B cell (primary cell): ENCODE measurements around the gene CDK8.

Source experiments
- EZH2 ChIP-seq: IDR thresholded peaks from 2 replicates; pipeline ENCODE4 v1.6.1; 2012; ENCODE audit warnings: borderline replicate concordance, low read depth, mild to moderate bottlenecking, moderate library complexity, low read length; ENCODE audit not compliant: insufficient read depth, poor library complexity, severe bottlenecking
- TF ChIP-seq, protein P1 (sequence below): fragments of 200-600 bp; IDR thresholded peaks from one replicate; pipeline ENCODE4 v1.8.0; 2022; ENCODE audit warnings: antibody characterized with exemption, mild to moderate bottlenecking

DNA sequence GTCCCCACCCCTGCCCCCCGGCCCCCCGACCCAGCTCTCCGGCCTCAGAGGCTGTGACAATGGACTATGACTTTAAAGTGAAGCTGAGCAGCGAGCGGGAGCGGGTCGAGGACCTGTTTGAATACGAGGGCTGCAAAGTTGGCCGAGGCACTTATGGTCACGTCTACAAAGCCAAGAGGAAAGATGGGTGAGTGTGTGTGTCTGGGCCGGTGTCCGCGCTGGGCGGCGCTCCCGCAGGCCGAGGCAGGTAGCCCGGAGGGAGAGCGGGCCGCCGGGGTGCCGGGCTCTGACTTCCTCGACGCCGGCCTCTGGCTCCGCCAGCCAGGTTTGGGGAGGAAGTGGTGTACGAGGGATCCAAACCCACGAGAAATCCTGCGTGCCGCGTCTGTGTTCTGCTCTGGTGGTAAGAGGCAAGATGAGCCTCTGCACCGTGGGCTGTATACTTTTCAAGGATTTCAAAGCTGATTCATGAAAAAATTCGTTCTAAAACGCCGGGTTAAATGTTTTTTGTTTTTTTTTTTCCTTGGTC lies 718 bp downstream of the CDK8 start:
- TF ChIP-seq, protein P1, sequence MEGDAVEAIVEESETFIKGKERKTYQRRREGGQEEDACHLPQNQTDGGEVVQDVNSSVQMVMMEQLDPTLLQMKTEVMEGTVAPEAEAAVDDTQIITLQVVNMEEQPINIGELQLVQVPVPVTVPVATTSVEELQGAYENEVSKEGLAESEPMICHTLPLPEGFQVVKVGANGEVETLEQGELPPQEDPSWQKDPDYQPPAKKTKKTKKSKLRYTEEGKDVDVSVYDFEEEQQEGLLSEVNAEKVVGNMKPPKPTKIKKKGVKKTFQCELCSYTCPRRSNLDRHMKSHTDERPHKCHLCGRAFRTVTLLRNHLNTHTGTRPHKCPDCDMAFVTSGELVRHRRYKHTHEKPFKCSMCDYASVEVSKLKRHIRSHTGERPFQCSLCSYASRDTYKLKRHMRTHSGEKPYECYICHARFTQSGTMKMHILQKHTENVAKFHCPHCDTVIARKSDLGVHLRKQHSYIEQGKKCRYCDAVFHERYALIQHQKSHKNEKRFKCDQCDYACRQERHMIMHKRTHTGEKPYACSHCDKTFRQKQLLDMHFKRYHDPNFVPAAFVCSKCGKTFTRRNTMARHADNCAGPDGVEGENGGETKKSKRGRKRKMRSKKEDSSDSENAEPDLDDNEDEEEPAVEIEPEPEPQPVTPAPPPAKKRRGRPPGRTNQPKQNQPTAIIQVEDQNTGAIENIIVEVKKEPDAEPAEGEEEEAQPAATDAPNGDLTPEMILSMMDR: no peak
- no peak for TF ChIP-seq EZH2
